A673 (cell line): ENCODE results near the gene A1BG. TPM values are rescaled to one million over a fixed set of nuclear protein-coding genes. Genes with fewer than 3 reads are reported as not detected.
"Not testable (repeated sequence)": the region's sequence is repeated elsewhere in the genome, so short reads cannot be mapped to it uniquely, and the experiment has no call there.

ENCODE experiments used
- BruUV-seq: library from RNA; stranded (reverse); fragments of 400-500 nt; replicated peaks from 2 replicates; lab custom pipeline; 2021; lab: Mats Ljungman, UMichigan
- CTCF ChIA-PET: fragments of 300-600 bp; sonication (Branson Sonifier 250); formaldehyde crosslinking; loops from one replicate; lab custom pipeline; 2022; ENCODE audit warnings: antibody characterized with exemption; lab: Charles Lee
- POLR2A ChIA-PET: fragments of 300-600 bp; sonication (Branson Sonifier 250); formaldehyde crosslinking; loops from one replicate; lab custom pipeline; 2022; ENCODE audit warnings: antibody characterized with exemption; ENCODE audit not compliant: low non-redundant PET; lab: Charles Lee
- DNase-seq: peaks from one replicate; pipeline ENCODE4 v3.0.0-alpha.2; 2015; ENCODE audit warnings: low spot score
- H3K27ac ChIP-seq: fragments of 200-600 bp; sonication (generic); 2 replicates; pipeline ENCODE4 v1.5.1; 2016; ENCODE audit warnings: mixed run types, low read depth, mild to moderate bottlenecking, mixed read lengths, antibody characterized with exemption, low read length; ENCODE audit not compliant: poor library complexity, severe bottlenecking
- H3K27me3 ChIP-seq: fragments of 200-600 bp; sonication (generic); replicated peaks from 2 replicates; pipeline ENCODE4 v1.6.1; 2017; ENCODE audit warnings: mixed run types, low read depth, mild to moderate bottlenecking, mixed read lengths, antibody characterized with exemption, low read length; ENCODE audit not compliant: insufficient read depth, poor library complexity
- H3K36me3 ChIP-seq: fragments of 200-600 bp; sonication (generic); 2 replicates; pipeline ENCODE4 v1.6.1; 2016; ENCODE audit warnings: mixed run types, mild to moderate bottlenecking, mixed read lengths, antibody characterized with exemption, low read length; ENCODE audit not compliant: insufficient read depth, poor library complexity, severe bottlenecking
- H3K4me1 ChIP-seq: fragments of 200-600 bp; sonication (generic); 2 replicates; pipeline ENCODE4 v1.6.1; 2017; ENCODE audit warnings: mixed run types, mild to moderate bottlenecking, mixed read lengths, antibody characterized with exemption, low read length; ENCODE audit not compliant: insufficient read depth, poor library complexity, severe bottlenecking
- H3K4me3 ChIP-seq: fragments of 200-600 bp; sonication (generic); 2 replicates; pipeline ENCODE4 v1.5.1; 2016; ENCODE audit warnings: low read depth, mixed run types, mild to moderate bottlenecking, mixed read lengths, low read length; ENCODE audit not compliant: poor library complexity, severe bottlenecking
- H3K9me3 ChIP-seq: fragments of 200-600 bp; sonication (generic); 2 replicates; pipeline ENCODE4 v1.6.1; 2016; ENCODE audit warnings: mixed run types, low read depth, mild to moderate bottlenecking, mixed read lengths, antibody characterized with exemption, low read length; ENCODE audit not compliant: poor library complexity, severe bottlenecking
- EZH2 ChIP-seq: fragments of 200-600 bp; sonication (generic); IDR thresholded peaks from 2 replicates; pipeline ENCODE4 v1.6.1; 2017; ENCODE audit warnings: borderline replicate concordance, low read depth, mild to moderate bottlenecking, mixed read lengths, antibody characterized with exemption, low read length; ENCODE audit not compliant: poor library complexity, severe bottlenecking
- intact Hi-C: fragments of 100-400 bp; cut with micrococcal nuclease; formaldehyde crosslinking; loops from one replicate; pipeline ENCODE4 v1.10.0; 2022; ENCODE audit not compliant: unreplicated experiment
- total RNA-seq: library from RNA; stranded (reverse); gene quantifications from 2 replicates; pipeline ENCODE4 v1.2.3, GENCODE V29; 2021
- TF ChIP-seq, protein P1 (sequence below): fragments of 300-800, 200-600 bp; sonication (generic); conservative IDR thresholded peaks from 2 replicates; pipeline ENCODE4 v1.5.1; 2017; ENCODE audit warnings: low read depth, mild to moderate bottlenecking, antibody characterized with exemption, low read length, moderate library complexity, mixed read lengths

A1BG gene
- total RNA-seq, 1 experiment from 2014 or later, result 15.2 TPM

DNA sequence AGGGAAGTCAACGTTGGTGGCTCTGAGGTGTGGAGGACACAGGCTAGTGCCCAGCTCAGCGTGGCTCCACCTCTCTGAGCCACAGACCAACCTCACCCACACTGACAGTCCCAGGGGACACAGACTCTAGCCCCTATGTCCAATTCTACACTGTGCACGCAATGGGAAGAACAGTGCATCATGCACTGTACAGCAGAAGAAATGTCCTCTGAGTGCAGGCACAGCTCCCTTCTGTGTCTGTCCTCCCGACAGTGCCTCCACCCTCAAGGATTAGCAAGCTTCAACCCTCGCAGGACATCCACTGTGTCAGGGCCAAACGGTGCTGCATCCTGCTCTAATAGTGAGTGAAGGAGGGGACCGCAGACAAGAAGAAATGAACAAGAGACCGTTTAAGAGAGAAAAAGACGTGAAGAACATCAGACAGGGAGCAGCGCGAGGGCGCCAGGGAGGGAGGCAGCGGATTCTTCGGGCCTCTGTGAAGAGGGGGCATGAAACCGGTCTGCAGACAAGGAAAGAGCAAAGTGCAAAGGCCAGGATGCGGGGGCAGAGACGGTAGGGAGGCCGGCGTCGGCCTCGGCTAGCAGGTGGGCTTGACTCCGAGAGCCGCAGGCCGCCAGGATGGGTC lies 26.9 kb upstream of the A1BG start:
- H3K36me3 ChIP-seq, result no peaks in the 10 kb centered on the region
- TF ChIP-seq, protein P1, sequence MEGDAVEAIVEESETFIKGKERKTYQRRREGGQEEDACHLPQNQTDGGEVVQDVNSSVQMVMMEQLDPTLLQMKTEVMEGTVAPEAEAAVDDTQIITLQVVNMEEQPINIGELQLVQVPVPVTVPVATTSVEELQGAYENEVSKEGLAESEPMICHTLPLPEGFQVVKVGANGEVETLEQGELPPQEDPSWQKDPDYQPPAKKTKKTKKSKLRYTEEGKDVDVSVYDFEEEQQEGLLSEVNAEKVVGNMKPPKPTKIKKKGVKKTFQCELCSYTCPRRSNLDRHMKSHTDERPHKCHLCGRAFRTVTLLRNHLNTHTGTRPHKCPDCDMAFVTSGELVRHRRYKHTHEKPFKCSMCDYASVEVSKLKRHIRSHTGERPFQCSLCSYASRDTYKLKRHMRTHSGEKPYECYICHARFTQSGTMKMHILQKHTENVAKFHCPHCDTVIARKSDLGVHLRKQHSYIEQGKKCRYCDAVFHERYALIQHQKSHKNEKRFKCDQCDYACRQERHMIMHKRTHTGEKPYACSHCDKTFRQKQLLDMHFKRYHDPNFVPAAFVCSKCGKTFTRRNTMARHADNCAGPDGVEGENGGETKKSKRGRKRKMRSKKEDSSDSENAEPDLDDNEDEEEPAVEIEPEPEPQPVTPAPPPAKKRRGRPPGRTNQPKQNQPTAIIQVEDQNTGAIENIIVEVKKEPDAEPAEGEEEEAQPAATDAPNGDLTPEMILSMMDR, result no peak
- TF ChIP-seq EZH2, result no peak
- POLR2A ChIA-PET, result no interaction called here
- DNase-seq, result no peak
- no peaks in the 10 kb centered on the region for H3K27me3 ChIP-seq
- intact Hi-C loops, result loop anchor here (2.0 kb wide), 1 partner anchor 75 kb away; the partner anchor contains the start of gene ERVK3-1
- TSS peak; percentile 31 for BruUV-seq
- no peaks in the 10 kb centered on the region for H3K9me3 ChIP-seq
- peak overlapping the region; percentile 72 for H3K4me3 ChIP-seq
- H3K27ac ChIP-seq, result peak overlapping the region; percentile 96
- CTCF ChIA-PET, result no interaction called here
- H3K4me1 ChIP-seq, result peaks cover 5% of the 10 kb centered on the region

DNA sequence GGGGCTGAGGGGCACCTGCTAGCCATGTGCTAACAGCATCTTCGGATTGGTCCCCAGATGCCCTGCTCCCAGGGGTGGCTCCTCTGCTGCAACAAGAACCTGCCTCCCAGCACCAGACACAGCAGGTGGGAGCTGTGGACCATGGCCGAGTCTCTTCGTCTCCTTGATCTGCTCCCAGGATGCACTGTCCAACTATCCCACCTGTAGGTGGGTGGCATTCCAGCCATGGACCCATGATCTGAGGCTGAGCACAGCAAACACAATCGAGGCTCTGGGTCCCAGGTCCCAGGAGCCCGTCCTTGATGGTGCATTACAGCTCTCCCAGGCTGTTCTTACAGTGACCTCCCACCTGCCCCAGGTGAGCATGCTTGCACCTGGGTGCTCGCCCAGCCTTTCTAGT lies 26.0 kb upstream of the A1BG start:
- TF ChIP-seq, protein P1, result no peak
- TF ChIP-seq EZH2, result no peak
- Histone ChIP-seq H3K27me3 (no peaks in the 10 kb centered on the region), H3K4me1 (peaks cover 5% of the 10 kb centered on the region), H3K27ac (no peak overlapping the region), H3K4me3 (no peak overlapping the region), H3K36me3 (no peaks in the 10 kb centered on the region), H3K9me3 (no peaks in the 10 kb centered on the region)
- no TSS peak for BruUV-seq
- DNase-seq, result no peak
- intact Hi-C loops, result no loop called here
- ChIA-PET CTCF (no interaction called here), POLR2A (no interaction called here)

DNA sequence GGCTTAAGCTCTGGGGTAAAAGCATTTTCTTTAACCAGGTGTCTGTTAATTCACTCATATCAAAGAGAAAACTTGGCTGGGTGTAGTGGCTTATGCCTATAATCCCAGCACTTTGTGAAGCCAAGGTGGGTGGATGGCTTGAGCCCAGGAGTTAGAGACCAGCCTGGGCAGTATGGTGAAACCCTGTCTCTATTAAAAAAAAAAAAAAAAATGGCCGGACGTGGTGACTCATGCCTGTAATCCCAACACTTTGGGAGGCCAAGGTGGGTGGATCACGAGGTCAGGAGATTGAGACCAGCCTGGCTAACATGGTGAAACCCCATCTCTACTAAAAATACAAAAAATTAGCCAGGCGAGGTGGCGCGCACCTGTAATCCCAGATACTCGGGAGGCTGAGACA lies 23.4 kb upstream of the A1BG start:
- H3K4me1 ChIP-seq, H3K9me3 ChIP-seq, H3K27me3 ChIP-seq, intact Hi-C loops, H3K27ac ChIP-seq, CTCF ChIA-PET, H3K4me3 ChIP-seq, BruUV-seq, POLR2A ChIA-PET, H3K36me3 ChIP-seq, DNase-seq: not testable (repeated sequence)

- H3K4me1 ChIP-seq, result no peaks in the 10 kb centered on the region
- BruUV-seq, result no TSS peak
- no peak for DNase-seq
- no peaks in the 10 kb centered on the region for H3K36me3 ChIP-seq
- no peak overlapping the region for H3K4me3 ChIP-seq
- intact Hi-C loops, result no loop called here
- TF ChIP-seq, protein P1, result no peak
- TF ChIP-seq EZH2, result no peak
- H3K9me3 ChIP-seq, result no peaks in the 10 kb centered on the region
- CTCF ChIA-PET, result no interaction called here
- POLR2A ChIA-PET, result no interaction called here
- no peak overlapping the region for H3K27ac ChIP-seq
- H3K27me3 ChIP-seq, result no peaks in the 10 kb centered on the region
These were observed 20.9 kb upstream of the A1BG start for GRCh38 chr19:58374200-58374599.
